HUES6 (cell line): ENCODE results near the gene PRKACB.
"Not testable (repeated sequence)": the region's sequence is repeated elsewhere in the genome, so short reads cannot be mapped to it uniquely, and the experiment has no call there.

Experiments
- H3K27ac ChIP-seq: 2 replicates; pipeline ENCODE4 v1.7.0; 2013; ENCODE audit warnings: low read depth, mild to moderate bottlenecking, low read length, inconsistent platforms
- H3K27me3 ChIP-seq: 2 replicates; pipeline ENCODE4 v1.6.1; 2013; ENCODE audit warnings: low read length; ENCODE audit not compliant: control insufficient read depth, insufficient read depth
- H3K36me3 ChIP-seq: 2 replicates; pipeline ENCODE4 v1.6.1; 2013; ENCODE audit warnings: low read length; ENCODE audit not compliant: control insufficient read depth, insufficient read depth
- H3K4me1 ChIP-seq: 2 replicates; pipeline ENCODE4 v1.6.1; 2013; ENCODE audit warnings: low read length; ENCODE audit not compliant: control insufficient read depth, insufficient read depth
- H3K4me3 ChIP-seq: 2 replicates; pipeline ENCODE4 v1.5.1; 2013; ENCODE audit warnings: low read depth, low read length
- H3K9ac ChIP-seq: one replicate; pipeline ENCODE4 v1.6.1; 2013; ENCODE audit warnings: mild to moderate bottlenecking, low read length
- H3K9me3 ChIP-seq: 2 replicates; pipeline ENCODE4 v1.6.1; 2013; ENCODE audit warnings: low read depth, low read length; ENCODE audit not compliant: control insufficient read depth, insufficient read depth

The PRKACB gene

GRCh38 chr1:84143796-84144565 is at the start of gene PRKACB:
Gene PRKACB (plus strand): TSS chr1:84144271. CDS start chr1:84144362, 91 bp downstream.
- Histone ChIP-seq H3K4me3 (no peak within 1 kb of the TSS), H3K9me3 (no peaks in the 10 kb centered on the region), H3K36me3 (no peaks in the 10 kb centered on the region), H3K27me3 (no peaks in the 10 kb centered on the region), H3K27ac (no peak within 1 kb of the TSS), H3K4me1 (no peaks in the 10 kb centered on the region), H3K9ac (no peak within 1 kb of the TSS)

- H3K27ac ChIP-seq = no peak overlapping the region
- no peaks in the 10 kb centered on the region for H3K36me3 ChIP-seq
- H3K27me3 ChIP-seq = no peaks in the 10 kb centered on the region
- H3K4me1 ChIP-seq = peaks cover 3% of the 10 kb centered on the region; the same call in 1 of the 2 replicates
- H3K4me3 ChIP-seq = no peak overlapping the region
- H3K9ac ChIP-seq = no peak overlapping the region
- 0 out of 2 replicates have a peak, but pooled peaks cover 11% of the 10 kb centered on the region for H3K9me3 ChIP-seq
These were observed 48.8 kb upstream of the PRKACB start for GRCh38 chr1:84095308-84095707.

- Histone ChIP-seq H3K27me3 (no peaks in the 10 kb centered on the region), H3K36me3 (no peaks in the 10 kb centered on the region), H3K4me1 (peaks cover 3% of the 10 kb centered on the region; the same call in 1 of the 2 replicates), H3K9me3 (0 out of 2 replicates have a peak, but pooled peaks cover 11% of the 10 kb centered on the region), H3K9ac (no peak overlapping the region), H3K27ac (no peak overlapping the region), H3K4me3 (no peak overlapping the region)
These were observed 47.9 kb upstream of the PRKACB start for GRCh38 chr1:84096176-84096575.

- Histone ChIP-seq H3K4me1 (peaks cover 24% of the 10 kb centered on the region), H3K27me3 (no peaks in the 10 kb centered on the region), H3K9me3 (0 out of 2 replicates have a peak, but pooled peaks cover 4% of the 10 kb centered on the region), H3K36me3 (no peaks in the 10 kb centered on the region), H3K4me3 (no peak overlapping the region), H3K9ac (no peak overlapping the region), H3K27ac (no peak overlapping the region)
These were observed 42.9 kb upstream of the PRKACB start for GRCh38 chr1:84101204-84101603.

- H3K27ac ChIP-seq = peak overlapping the region; percentile 76; the same call in 1 of the 2 replicates
- no peak overlapping the region for H3K4me3 ChIP-seq
- H3K9me3 ChIP-seq = peaks cover 3% of the 10 kb centered on the region; the same call in 1 of the 2 replicates
- no peaks in the 10 kb centered on the region for H3K36me3 ChIP-seq
- peaks cover 23% of the 10 kb centered on the region for H3K4me1 ChIP-seq
- no peaks in the 10 kb centered on the region for H3K27me3 ChIP-seq
- H3K9ac ChIP-seq = peak overlapping the region; percentile 22
These were observed 40.7 kb upstream of the PRKACB start for GRCh38 chr1:84103197-84103992.

- not testable (repeated sequence) for H3K9me3 ChIP-seq, H3K27me3 ChIP-seq, H3K4me3 ChIP-seq, H3K27ac ChIP-seq, H3K9ac ChIP-seq, H3K36me3 ChIP-seq
- peaks cover 22% of the 10 kb centered on the region for H3K4me1 ChIP-seq
These were observed 36.5 kb upstream of the PRKACB start for GRCh38 chr1:84107538-84107937.

- Histone ChIP-seq H3K27ac (no peak overlapping the region), H3K9ac (no peak overlapping the region), H3K36me3 (no peaks in the 10 kb centered on the region), H3K9me3 (peaks cover 3% of the 10 kb centered on the region; the same call in 1 of the 2 replicates), H3K4me3 (no peak overlapping the region), H3K4me1 (peaks cover 18% of the 10 kb centered on the region), H3K27me3 (no peaks in the 10 kb centered on the region)
These were observed 36.1 kb upstream of the PRKACB start for GRCh38 chr1:84107955-84108354.

- no peak overlapping the region for H3K9ac ChIP-seq
- H3K4me3 ChIP-seq = no peak overlapping the region
- peaks cover 7% of the 10 kb centered on the region for H3K4me1 ChIP-seq
- no peaks in the 10 kb centered on the region for H3K36me3 ChIP-seq
- no peak overlapping the region for H3K27ac ChIP-seq
- peaks cover 3% of the 10 kb centered on the region; the same call in 1 of the 2 replicates for H3K9me3 ChIP-seq
- no peaks in the 10 kb centered on the region for H3K27me3 ChIP-seq
These were observed 35.0 kb upstream of the PRKACB start for GRCh38 chr1:84108900-84109578.

GRCh38 chr1:84110629-84111028 is 33.4 kb upstream of the PRKACB start:
- H3K4me1 ChIP-seq = no peaks in the 10 kb centered on the region
- H3K36me3 ChIP-seq = no peaks in the 10 kb centered on the region
- H3K27ac ChIP-seq = no peak overlapping the region

GRCh38 chr1:84116558-84116957 is 27.5 kb upstream of the PRKACB start:
- H3K4me1 ChIP-seq = peaks cover 3% of the 10 kb centered on the region; the same call in 1 of the 2 replicates
- H3K4me3 ChIP-seq = no peak overlapping the region
- no peaks in the 10 kb centered on the region for H3K36me3 ChIP-seq
- H3K27ac ChIP-seq = no peak overlapping the region
- no peak overlapping the region for H3K9ac ChIP-seq
- H3K27me3 ChIP-seq = no peaks in the 10 kb centered on the region
- H3K9me3 ChIP-seq = no peaks in the 10 kb centered on the region

More at GRCh38 chr1:84110629-84111028, 33.4 kb upstream of the PRKACB start:
- no peak overlapping the region for H3K4me3 ChIP-seq
- no peak overlapping the region for H3K9ac ChIP-seq
- H3K9me3 ChIP-seq = peaks cover 3% of the 10 kb centered on the region; the same call in 1 of the 2 replicates
- no peaks in the 10 kb centered on the region for H3K27me3 ChIP-seq
